GM12891 (cell line): ENCODE measurements around the gene TBL3.
"Not testable (repeated sequence)": the region's sequence is repeated elsewhere in the genome, so short reads cannot be mapped to it uniquely, and the experiment has no call there.

Experiments used
- DNase-seq: peaks from one replicate; pipeline ENCODE4 v3.0.0; 2011; ENCODE audit warnings: low spot score; ENCODE audit not compliant: insufficient read length
- FAIRE-seq: peaks from 2 replicates; lab custom pipeline; 2011; peaks lifted over from hg19 to GRCh38; lab: Jason Lieb, UNC
- PAX5 ChIP-seq: IDR thresholded peaks from 2 replicates; pipeline ENCODE4 v1.6.1; 2011; ENCODE audit warnings: low read length, moderate library complexity, mild to moderate bottlenecking; ENCODE audit not compliant: insufficient read depth, severe bottlenecking
- POLR2A ChIP-seq: IDR thresholded peaks from 2 replicates; pipeline ENCODE4 v1.6.1; 2011; ENCODE audit warnings: low read depth, low read length, control low read depth
- POLR2AphosphoS5 ChIP-seq: IDR thresholded peaks from 2 replicates; pipeline ENCODE4 v1.6.1; 2011; ENCODE audit warnings: low read depth, low read length, control low read depth
- POU2F2 ChIP-seq: IDR thresholded peaks from 2 replicates; pipeline ENCODE4 v1.6.1; 2011; ENCODE audit warnings: low read depth, mild to moderate bottlenecking, control low read depth, low read length, moderate library complexity
- SPI1 ChIP-seq: IDR thresholded peaks from 2 replicates; pipeline ENCODE4 v1.6.1; 2011; ENCODE audit warnings: low read depth, low read length, control low read depth
- TAF1 ChIP-seq: IDR thresholded peaks from 2 replicates; pipeline ENCODE4 v1.6.1; 2011; ENCODE audit warnings: low read depth, low read length, control low read depth

Gene TBL3

GRCh38 chr16:1932050-1933028 lies 39.5 kb upstream of the TBL3 start:
- FAIRE-seq (no peak), DNase-seq (no peak)

GRCh38 chr16:1933097-1933661 lies 38.7 kb upstream of the TBL3 start:
- no peak for TF ChIP-seq SPI1
- no peak for TF ChIP-seq PAX5
- no peak for TF ChIP-seq POLR2AphosphoS5
- TF ChIP-seq TAF1, result no peak
- TF ChIP-seq POLR2A, result no peak
- TF ChIP-seq POU2F2, result no peak
- DNase-seq (no peak), FAIRE-seq (no peak)

More at GRCh38 chr16:1932050-1933028, 39.5 kb upstream of the TBL3 start:
- TF ChIP-seq TAF1 (no peak), POU2F2 (no peak), PAX5 (no peak), POLR2AphosphoS5 (no peak), POLR2A (no peak), SPI1 (no peak)

GRCh38 chr16:1936945-1937479 lies 34.8 kb upstream of the TBL3 start:
- DNase-seq, result no peak
- no peak for FAIRE-seq
- TF ChIP-seq POU2F2, result no peak
- no peak for TF ChIP-seq TAF1
- TF ChIP-seq SPI1, result no peak
- no peak for TF ChIP-seq POLR2A
- no peak for TF ChIP-seq POLR2AphosphoS5
- no peak for TF ChIP-seq PAX5

- no peak for DNase-seq
- FAIRE-seq, result no peak
- no peak for TF ChIP-seq SPI1
- no peak for TF ChIP-seq POU2F2
- TF ChIP-seq TAF1, result no peak
- TF ChIP-seq POLR2A, result no peak
- no peak for TF ChIP-seq POLR2AphosphoS5
- TF ChIP-seq PAX5, result no peak
These were observed 33.5 kb upstream of the TBL3 start for GRCh38 chr16:1938316-1938715.

- no peak for TF ChIP-seq POLR2AphosphoS5
- no peak for TF ChIP-seq TAF1
- TF ChIP-seq POU2F2, result no peak
- TF ChIP-seq PAX5, result no peak
- FAIRE-seq, result no peak
- DNase-seq, result no peak
These were observed 32.9 kb upstream of the TBL3 start for GRCh38 chr16:1938910-1939309.

GRCh38 chr16:1939833-1940232 lies 32.0 kb upstream of the TBL3 start:
- DNase-seq, FAIRE-seq: not testable (repeated sequence)

GRCh38 chr16:1940273-1941161 lies 31.3 kb upstream of the TBL3 start:
- FAIRE-seq (no peak), DNase-seq (no peak)
- TF ChIP-seq TAF1 (no peak), POU2F2 (peak; percentile 91), POLR2A (no peak), PAX5 (no peak), SPI1 (no peak), POLR2AphosphoS5 (no peak)

GRCh38 chr16:1941162-1942046 lies 30.4 kb upstream of the TBL3 start:
- TF ChIP-seq PAX5, result no peak
- TF ChIP-seq SPI1, result no peak
- TF ChIP-seq TAF1, result no peak
- TF ChIP-seq POU2F2, result no peak
- no peak for TF ChIP-seq POLR2A
- no peak for TF ChIP-seq POLR2AphosphoS5
- no peak for FAIRE-seq
- DNase-seq, result no peak
